Ascending aorta (tissue), 2 donors: Measurements from ENCODE around the gene SPIRE2. TPM values are rescaled to one million over a fixed set of nuclear protein-coding genes. Genes with fewer than 3 reads are reported as not detected.

ENCODE experiments used
- DNase-seq, 2 donors: peaks; one replicate each; pipeline ENCODE4 v3.0.0-alpha.2; 2019; ENCODE audit warnings: low spot score in 2 of 2
- H3K27ac ChIP-seq, 2 donors: fragments of 200-600 bp; sonication (generic); one replicate each; pipeline ENCODE4 v1.5.1; 2016 to 2017; ENCODE audit warnings: mild to moderate bottlenecking in 1 of 2
- H3K27me3 ChIP-seq: fragments of 200-600 bp; sonication (generic); one replicate; pipeline ENCODE4 v1.5.1; 2017
- H3K36me3 ChIP-seq, 2 donors: fragments of 200-600 bp; sonication (generic); one replicate each; pipeline ENCODE4 v1.5.1; 2016
- H3K4me1 ChIP-seq, 2 donors: fragments of 200-600 bp; sonication (generic); one replicate each; pipeline ENCODE4 v1.5.1; 2016 to 2017; ENCODE audit warnings: mild to moderate bottlenecking in 1 of 2
- H3K4me3 ChIP-seq, 2 donors: fragments of 200-600 bp; sonication (generic); one replicate each; pipeline ENCODE4 v1.5.1; 2016 to 2017; ENCODE audit warnings: mild to moderate bottlenecking in 1 of 2
- H3K9me3 ChIP-seq, 2 donors: fragments of 200-600 bp; sonication (generic); one replicate each; pipeline ENCODE4 v1.5.1; 2016
- CTCF ChIP-seq, 3 experiments: fragments of 200-600 bp in 2 of 3; fragments of 450-650 bp in 1 of 3; sonication (generic) in 2 of 3; IDR thresholded peaks; one replicate each; pipeline ENCODE4 v1.5.1; 2016 to 2019; ENCODE audit warnings: antibody characterized with exemption in 3 of 3, mild to moderate bottlenecking in 1 of 3, moderate library complexity in 1 of 3
- intact Hi-C: fragments of 100-400 bp; cut with DNase I; formaldehyde crosslinking; loops from one replicate; pipeline ENCODE4 v1.15.1; 2023
- total RNA-seq: library from RNA; depleted of rRNA; stranded (reverse); fragments of >200 nt; gene quantifications from one replicate; pipeline ENCODE4 v1.1.0, GENCODE V29; 2016

SPIRE2 gene
- total RNA-seq, 1 donor from 2014 or later, result not detected

DNA sequence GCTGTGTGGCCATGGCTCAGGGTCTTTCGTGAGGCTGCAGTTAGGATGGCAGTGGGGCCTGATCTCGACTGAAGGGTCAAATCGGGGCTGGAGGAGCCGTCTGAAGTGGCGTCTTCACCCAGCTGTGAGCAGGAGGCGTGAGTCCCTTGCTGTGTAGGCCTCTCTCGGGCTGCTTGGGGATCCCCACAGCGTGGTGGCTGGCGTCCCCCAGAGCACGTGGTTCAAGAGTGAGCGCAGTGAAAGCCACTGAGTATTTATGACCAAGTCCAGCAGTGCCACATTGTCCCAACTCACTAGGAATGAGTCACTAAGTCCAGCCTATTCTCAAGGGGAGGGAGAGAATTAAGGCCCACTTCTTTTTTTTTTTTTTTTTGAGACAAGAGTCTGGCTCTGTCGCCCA, 33.4 kb downstream of the SPIRE2 start:
- Histone ChIP-seq H3K9me3 (no peaks in the 10 kb centered on the region), H3K4me3 (no peak overlapping the region), H3K27ac (no peak overlapping the region), H3K27me3 (no peaks in the 10 kb centered on the region), H3K4me1 (no peaks in the 10 kb centered on the region), H3K36me3 (no peaks in the 10 kb centered on the region)
- no peak for DNase-seq
- TF ChIP-seq CTCF (IDR thresholded peaks at IDR 0.05), result no peak
- intact Hi-C loops, result no loop called here

- no peak overlapping the region for H3K4me3 ChIP-seq
- no peak for TF ChIP-seq CTCF (IDR thresholded peaks at IDR 0.05)
- no peak overlapping the region for H3K27ac ChIP-seq
- no peaks in the 10 kb centered on the region for H3K4me1 ChIP-seq
- intact Hi-C loops, result no loop called here
- H3K9me3 ChIP-seq, result peaks cover 0 to 3% of the 10 kb centered on the region in 2 donors
- H3K36me3 ChIP-seq, result no peaks in the 10 kb centered on the region
- no peak for DNase-seq
- H3K27me3 ChIP-seq, result no peaks in the 10 kb centered on the region
These were observed 34.5 kb downstream of the SPIRE2 start for GRCh38 chr16:89862732-89863131.

DNA sequence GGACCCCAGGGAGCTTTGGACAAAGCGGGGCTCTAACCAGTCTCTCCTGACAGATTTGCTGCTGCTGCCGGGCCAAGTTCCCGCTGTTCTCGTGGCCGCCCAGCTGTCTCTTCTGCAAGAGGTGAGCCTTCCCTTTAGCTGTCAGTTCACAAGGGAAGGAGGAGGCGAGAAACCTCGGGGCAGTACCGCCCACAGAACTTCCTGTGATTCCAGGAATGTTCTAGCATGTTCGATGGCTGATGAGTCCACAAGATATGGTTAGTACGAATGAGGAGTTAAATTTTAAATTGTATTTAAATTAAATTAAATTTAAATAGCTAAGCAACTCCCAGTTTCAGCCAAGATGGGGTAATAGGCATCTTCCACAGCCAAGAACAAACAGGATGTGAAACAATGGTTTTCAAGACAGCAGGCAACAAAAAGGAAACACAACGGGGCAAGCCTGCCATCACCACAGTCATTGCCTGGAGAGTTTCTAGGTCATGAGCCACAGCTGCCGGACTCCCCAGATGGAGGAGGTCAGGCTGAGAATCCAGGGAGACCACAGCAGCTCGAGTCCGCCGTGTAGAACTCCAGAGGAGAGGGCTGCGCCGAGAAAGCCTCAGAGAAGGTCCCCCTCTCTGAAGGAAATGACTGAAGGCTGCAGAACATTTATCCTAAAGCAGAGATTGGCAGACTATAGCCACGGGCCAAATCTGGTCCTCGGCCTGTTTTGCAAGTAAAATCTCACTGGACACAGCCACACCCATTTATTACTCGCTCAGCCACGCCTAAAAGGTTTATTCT, 35.7 kb downstream of the SPIRE2 start:
- Histone ChIP-seq H3K4me1 (no peaks in the 10 kb centered on the region), H3K4me3 (no peak overlapping the region), H3K27ac (peak overlapping the region in 1 of 2 donors; percentile 24), H3K27me3 (no peaks in the 10 kb centered on the region), H3K9me3 (peaks cover 0 to 9% of the 10 kb centered on the region in 2 donors), H3K36me3 (no peaks in the 10 kb centered on the region)
- DNase-seq, result no peak
- no peak for TF ChIP-seq CTCF (IDR thresholded peaks at IDR 0.05)
- intact Hi-C loops, result no loop called here

DNA sequence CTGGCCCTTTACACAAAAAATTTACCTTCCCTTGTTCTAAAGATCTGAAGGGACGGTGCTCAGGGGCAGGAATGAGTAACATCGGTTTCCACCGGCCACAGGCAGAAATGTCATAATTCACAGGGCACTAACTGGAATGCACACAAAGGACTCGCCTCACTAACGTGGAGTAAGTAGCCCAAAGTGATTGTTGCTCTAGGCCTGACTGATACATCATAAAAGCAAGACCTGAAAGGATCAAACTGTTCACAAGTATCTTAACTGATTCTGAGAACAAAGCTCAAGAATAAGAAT, 36.2 kb downstream of the SPIRE2 start:
- Histone ChIP-seq H3K36me3 (no peaks in the 10 kb centered on the region), H3K4me1 (no peaks in the 10 kb centered on the region), H3K27me3 (no peaks in the 10 kb centered on the region), H3K4me3 (no peak overlapping the region), H3K9me3 (peaks cover 0 to 9% of the 10 kb centered on the region in 2 donors), H3K27ac (peak overlapping the region in 1 of 2 donors; percentile 24)
- intact Hi-C loops, result no loop called here
- no peak for DNase-seq
- TF ChIP-seq CTCF (IDR thresholded peaks at IDR 0.05), result no peak

GRCh38 chr16:89867918-89868317, 39.6 kb downstream of the SPIRE2 start:
- no peak overlapping the region for H3K4me3 ChIP-seq
- no peaks in the 10 kb centered on the region for H3K36me3 ChIP-seq
- intact Hi-C loops, result no loop called here
- no peak for TF ChIP-seq CTCF (IDR thresholded peaks at IDR 0.05)
- peaks cover 0 to 9% of the 10 kb centered on the region in 2 donors for H3K9me3 ChIP-seq
- no peaks in the 10 kb centered on the region for H3K27me3 ChIP-seq
- no peak overlapping the region for H3K27ac ChIP-seq
- H3K4me1 ChIP-seq, result peaks cover 0 to 4% of the 10 kb centered on the region in 2 donors
- DNase-seq, result no peak
